Measurements from ENCODE around the gene XPNPEP2.
A peak's percentile ranks its signal among the peaks of the same experiment; 100 is the strongest.

XPNPEP2 gene

DNA sequence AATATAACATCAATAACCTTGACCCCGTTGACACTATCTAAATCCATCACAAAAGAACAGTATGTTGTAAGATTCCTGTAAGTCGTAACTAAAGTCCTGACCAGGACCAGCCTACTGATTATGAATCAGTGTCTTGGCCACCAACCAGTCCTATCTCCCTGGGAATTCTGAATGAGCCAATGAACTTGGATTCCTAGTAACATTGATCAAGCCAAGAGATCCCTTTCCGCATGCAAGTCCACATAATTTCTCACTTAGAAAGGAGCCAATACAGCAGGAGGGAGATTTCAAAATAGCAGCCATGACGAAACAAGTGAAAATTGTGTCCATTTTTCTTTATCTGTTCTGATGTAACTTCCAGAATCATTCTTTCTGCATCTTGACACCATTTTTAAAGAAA, 9.5 kb downstream of the XPNPEP2 start:
- no peaks in the 10 kb centered on the region for H3K36me3 ChIP-seq (ENCODE audit: insufficient read depth, low read length)
- no peak for TF ChIP-seq POLR2AphosphoS5 (IDR thresholded peaks at IDR 0.05; ENCODE audit: borderline replicate concordance, low read depth, low read length)
- no peak for TF ChIP-seq EZH2 (IDR thresholded peaks at IDR 0.05)
- TF ChIP-seq FOXP2 (optimal IDR thresholded peaks at IDR 0.05; ENCODE audit: control extremely low read depth, extremely low read length, insufficient read depth), result no peak
- H3K9ac ChIP-seq (ENCODE audit: insufficient read length), result no peak overlapping the region
- no peak overlapping the region for H3K4me3 ChIP-seq
- peak overlapping the region; percentile 71 for H3K27ac ChIP-seq
- no peaks in the 10 kb centered on the region for H3K9me3 ChIP-seq (ENCODE audit: low read depth, low read length)
- DNase-seq (ENCODE audit: low read depth, low spot score), result no peak

DNA sequence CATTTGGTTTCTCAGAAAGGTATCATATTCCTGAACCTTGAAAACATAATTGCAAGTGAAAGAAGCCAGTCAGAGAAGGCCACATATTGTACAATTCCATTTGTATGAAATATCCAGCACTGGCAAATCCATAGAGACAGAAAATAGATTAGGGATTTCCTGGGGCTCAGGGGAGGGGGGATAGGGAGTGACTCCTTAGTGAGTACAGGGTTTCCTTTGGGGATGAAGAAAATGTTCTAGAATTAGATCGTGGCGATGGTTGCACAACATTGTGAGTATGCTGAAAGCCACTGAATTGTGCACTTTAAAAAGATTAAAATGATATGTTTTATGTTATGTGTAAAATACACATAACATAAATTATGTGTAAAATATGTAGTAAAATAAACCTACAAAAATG, 10.3 kb downstream of the XPNPEP2 start:
- H3K9ac ChIP-seq (ENCODE audit: insufficient read length), result no peak overlapping the region
- no peaks in the 10 kb centered on the region for H3K9me3 ChIP-seq (ENCODE audit: low read depth, low read length)
- TF ChIP-seq EZH2 (IDR thresholded peaks at IDR 0.05) (no peak), POLR2AphosphoS5 (IDR thresholded peaks at IDR 0.05; ENCODE audit: borderline replicate concordance, low read depth, low read length) (no peak), FOXP2 (optimal IDR thresholded peaks at IDR 0.05; ENCODE audit: control extremely low read depth, extremely low read length, insufficient read depth) (no peak)
- no peaks in the 10 kb centered on the region for H3K36me3 ChIP-seq (ENCODE audit: insufficient read depth, low read length)
- no peak for DNase-seq (ENCODE audit: low read depth, low spot score)
- peak overlapping the region; percentile 71 for H3K27ac ChIP-seq
- H3K4me3 ChIP-seq, result no peak overlapping the region

DNA sequence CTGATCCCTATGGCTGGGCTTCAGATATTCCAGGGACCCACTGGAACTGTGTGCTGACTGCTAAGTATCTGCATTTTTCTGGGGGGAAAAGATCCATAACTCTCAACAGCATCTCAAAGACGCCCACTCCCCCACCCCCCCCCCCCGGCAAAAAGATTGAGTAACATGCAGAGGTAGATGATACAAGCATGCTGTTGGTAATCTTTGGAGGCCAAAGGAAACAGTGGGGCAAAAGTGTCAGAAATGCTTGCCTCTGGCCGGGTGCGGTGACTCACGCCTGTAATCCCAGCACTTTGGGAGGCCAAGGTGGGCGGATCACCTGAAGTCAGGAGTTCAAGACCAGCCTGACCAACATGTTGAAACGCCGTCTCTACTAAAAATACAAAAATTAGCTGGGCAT, 12.2 kb downstream of the XPNPEP2 start:
- DNase-seq (ENCODE audit: low read depth, low spot score), result no peak
- Histone ChIP-seq H3K36me3 (ENCODE audit: insufficient read depth, low read length) (no peaks in the 10 kb centered on the region), H3K9me3 (ENCODE audit: low read depth, low read length) (no peaks in the 10 kb centered on the region), H3K27ac (no peak overlapping the region), H3K9ac (ENCODE audit: insufficient read length) (no peak overlapping the region), H3K4me3 (no peak overlapping the region)
- no peak for TF ChIP-seq POLR2AphosphoS5 (IDR thresholded peaks at IDR 0.05; ENCODE audit: borderline replicate concordance, low read depth, low read length)
- TF ChIP-seq EZH2 (IDR thresholded peaks at IDR 0.05), result no peak
- TF ChIP-seq FOXP2 (optimal IDR thresholded peaks at IDR 0.05; ENCODE audit: control extremely low read depth, extremely low read length, insufficient read depth), result no peak

DNA sequence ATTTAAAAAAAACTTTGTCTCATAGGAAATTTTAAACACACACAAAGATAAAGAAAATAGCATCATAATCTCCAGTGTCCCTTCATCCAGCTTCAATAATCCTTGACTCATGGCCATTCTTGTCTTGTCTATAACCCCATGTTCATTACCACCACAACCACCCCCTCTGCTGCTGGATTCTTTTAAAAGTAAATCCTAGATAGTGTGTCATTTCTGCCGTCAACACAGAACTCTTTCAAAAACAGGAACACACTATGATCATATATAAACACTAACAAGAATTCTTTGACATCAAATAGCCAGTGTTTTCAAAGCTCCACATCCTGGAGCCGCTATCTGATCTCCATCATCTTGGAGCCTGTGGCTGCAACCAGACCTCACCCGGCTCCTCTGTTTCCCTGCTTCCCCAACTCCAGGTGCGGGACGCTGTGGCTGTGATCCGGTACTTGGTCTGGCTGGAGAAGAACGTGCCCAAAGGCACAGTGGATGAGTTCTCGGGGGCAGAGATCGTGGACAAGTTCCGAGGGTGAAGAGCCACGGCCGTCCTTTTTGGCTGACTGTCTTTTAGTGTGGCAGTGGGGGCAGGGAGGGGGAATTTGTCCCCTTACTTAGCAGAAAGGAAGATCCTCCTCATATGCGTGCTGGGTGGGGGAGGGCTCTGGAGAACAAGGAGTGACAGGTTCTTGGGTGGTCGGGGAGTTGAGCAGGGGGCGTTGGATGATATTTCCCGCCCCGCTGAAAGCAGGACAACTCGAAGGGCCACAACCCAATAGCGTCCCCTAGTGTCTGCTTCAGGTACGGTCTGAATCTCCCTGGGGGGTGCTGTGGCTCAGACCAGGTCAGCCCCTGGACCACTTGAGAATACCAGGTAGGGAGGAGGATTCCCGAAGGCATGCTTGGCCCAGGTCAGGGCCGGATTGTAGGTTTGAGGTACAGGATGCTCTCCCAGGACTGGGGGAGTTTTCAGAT, 15.6 kb downstream of the XPNPEP2 start:
- Histone ChIP-seq H3K36me3 (ENCODE audit: insufficient read depth, low read length) (no peaks in the 10 kb centered on the region), H3K4me3 (no peak overlapping the region), H3K9ac (ENCODE audit: insufficient read length) (no peak overlapping the region), H3K27ac (no peak overlapping the region), H3K9me3 (ENCODE audit: low read depth, low read length) (no peaks in the 10 kb centered on the region)
- TF ChIP-seq EZH2 (IDR thresholded peaks at IDR 0.05), result no peak
- no peak for TF ChIP-seq FOXP2 (optimal IDR thresholded peaks at IDR 0.05; ENCODE audit: control extremely low read depth, extremely low read length, insufficient read depth)
- no peak for TF ChIP-seq POLR2AphosphoS5 (IDR thresholded peaks at IDR 0.05; ENCODE audit: borderline replicate concordance, low read depth, low read length)
- DNase-seq (ENCODE audit: low read depth, low spot score), result no peak

DNA sequence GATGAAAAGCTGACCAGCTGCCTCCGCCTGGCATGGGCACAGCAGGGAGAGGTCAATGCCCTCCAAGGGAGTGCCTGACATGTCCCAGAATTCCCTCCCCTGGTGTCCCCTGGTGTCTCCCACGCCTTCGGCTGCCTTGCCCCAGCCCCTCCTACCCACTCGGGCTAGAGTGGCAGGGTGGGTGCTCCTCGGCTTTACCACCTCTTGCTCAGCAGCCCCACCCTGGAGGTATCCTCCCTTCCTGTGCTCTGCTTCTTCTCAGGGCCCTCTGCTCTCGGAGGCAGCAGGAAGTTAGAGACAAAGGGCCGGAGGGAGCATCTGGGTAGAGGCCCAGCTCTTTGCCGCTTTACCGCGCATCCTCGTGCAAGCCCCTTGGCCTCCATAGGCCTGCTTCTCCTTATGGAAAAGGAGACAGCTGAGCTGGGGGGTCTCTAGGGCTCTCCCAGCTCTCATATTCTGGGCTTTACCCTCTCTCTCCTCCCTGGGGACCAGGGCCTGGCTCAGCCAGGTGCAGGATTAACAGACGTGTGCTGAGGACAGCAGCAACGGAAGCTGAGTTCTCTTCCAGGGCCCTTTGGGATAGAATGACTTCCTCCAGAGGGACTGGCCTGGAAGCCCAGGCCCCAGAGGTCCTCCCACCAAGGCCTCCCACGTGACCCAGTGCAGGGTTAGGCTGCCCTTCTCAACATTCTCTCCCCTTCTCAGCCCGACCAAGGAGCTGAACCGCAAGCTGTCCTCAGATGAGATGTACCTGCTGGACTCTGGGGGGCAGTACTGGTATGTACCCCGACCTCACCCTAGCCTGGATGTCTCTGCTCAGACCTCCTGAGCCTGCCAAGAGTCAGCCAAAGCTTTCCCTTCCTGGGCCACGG, 17.2 kb downstream of the XPNPEP2 start:
- DNase-seq (ENCODE audit: low read depth, low spot score), result no peak

DNA sequence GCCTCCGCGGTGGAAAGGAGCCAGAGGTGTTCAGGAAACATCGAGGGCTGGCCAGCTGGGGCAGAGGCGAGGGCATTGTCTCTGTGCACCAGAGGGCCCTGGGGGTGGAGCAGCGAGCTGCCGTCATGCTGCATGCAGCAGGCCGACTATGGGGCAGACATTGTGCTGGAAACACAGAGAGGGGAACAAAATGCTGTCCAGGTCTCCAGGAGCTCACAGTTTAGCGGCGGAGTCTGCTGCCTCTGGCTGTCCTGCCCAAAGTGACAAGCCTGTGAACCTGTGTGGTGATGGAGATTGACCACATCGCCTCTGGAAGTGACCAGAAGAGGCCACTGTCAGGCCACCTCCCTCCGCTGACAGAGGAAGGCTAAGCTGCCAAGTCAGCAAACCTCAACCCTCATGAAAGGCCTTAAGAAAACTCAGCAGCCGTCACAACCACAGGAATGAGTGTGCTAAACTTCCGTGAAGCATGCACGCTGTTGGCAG, 20.8 kb downstream of the XPNPEP2 start:
- Histone ChIP-seq H3K36me3 (ENCODE audit: insufficient read depth, low read length) (no peaks in the 10 kb centered on the region), H3K9me3 (ENCODE audit: low read depth, low read length) (no peaks in the 10 kb centered on the region), H3K27ac (no peak overlapping the region), H3K4me3 (no peak overlapping the region), H3K9ac (ENCODE audit: insufficient read length) (no peak overlapping the region)
- no peak for DNase-seq (ENCODE audit: low read depth, low spot score)
- no peak for TF ChIP-seq POLR2AphosphoS5 (IDR thresholded peaks at IDR 0.05; ENCODE audit: borderline replicate concordance, low read depth, low read length)
- no peak for TF ChIP-seq FOXP2 (optimal IDR thresholded peaks at IDR 0.05; ENCODE audit: control extremely low read depth, extremely low read length, insufficient read depth)
- TF ChIP-seq EZH2 (IDR thresholded peaks at IDR 0.05), result no peak

More for the DNA sequence above, 17.2 kb downstream of the XPNPEP2 start:
- Histone ChIP-seq H3K36me3 (ENCODE audit: insufficient read depth, low read length) (no peaks in the 10 kb centered on the region), H3K4me3 (no peak overlapping the region), H3K9me3 (ENCODE audit: low read depth, low read length) (no peaks in the 10 kb centered on the region), H3K27ac (no peak overlapping the region), H3K9ac (ENCODE audit: insufficient read length) (no peak overlapping the region)
- TF ChIP-seq EZH2 (IDR thresholded peaks at IDR 0.05) (no peak), POLR2AphosphoS5 (IDR thresholded peaks at IDR 0.05; ENCODE audit: borderline replicate concordance, low read depth, low read length) (no peak), FOXP2 (optimal IDR thresholded peaks at IDR 0.05; ENCODE audit: control extremely low read depth, extremely low read length, insufficient read depth) (no peak)

DNA sequence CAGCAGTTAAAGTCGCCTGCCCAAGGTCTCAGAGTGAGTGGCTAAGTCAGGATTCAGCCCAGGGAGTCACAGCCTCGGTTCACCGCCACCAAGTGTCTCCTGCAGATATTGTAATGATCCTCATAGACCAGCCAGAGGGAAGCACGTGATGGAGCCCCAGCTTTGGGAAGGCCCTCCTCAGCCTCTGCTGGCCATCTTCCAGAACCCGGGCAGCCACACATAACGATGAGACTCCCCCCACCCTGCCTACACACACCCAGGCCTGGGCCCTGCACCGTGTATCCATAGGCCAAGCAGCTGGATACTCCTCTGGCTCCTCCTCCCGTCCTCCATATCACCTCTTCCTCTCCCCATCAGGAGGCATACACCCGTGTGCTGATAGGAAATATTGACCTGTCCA, 21.4 kb downstream of the XPNPEP2 start:
- Histone ChIP-seq H3K27ac (no peak overlapping the region), H3K4me3 (no peak overlapping the region), H3K9ac (ENCODE audit: insufficient read length) (no peak overlapping the region), H3K36me3 (ENCODE audit: insufficient read depth, low read length) (no peaks in the 10 kb centered on the region), H3K9me3 (ENCODE audit: low read depth, low read length) (no peaks in the 10 kb centered on the region)
- no peak for TF ChIP-seq FOXP2 (optimal IDR thresholded peaks at IDR 0.05; ENCODE audit: control extremely low read depth, extremely low read length, insufficient read depth)
- no peak for DNase-seq (ENCODE audit: low read depth, low spot score)

DNA sequence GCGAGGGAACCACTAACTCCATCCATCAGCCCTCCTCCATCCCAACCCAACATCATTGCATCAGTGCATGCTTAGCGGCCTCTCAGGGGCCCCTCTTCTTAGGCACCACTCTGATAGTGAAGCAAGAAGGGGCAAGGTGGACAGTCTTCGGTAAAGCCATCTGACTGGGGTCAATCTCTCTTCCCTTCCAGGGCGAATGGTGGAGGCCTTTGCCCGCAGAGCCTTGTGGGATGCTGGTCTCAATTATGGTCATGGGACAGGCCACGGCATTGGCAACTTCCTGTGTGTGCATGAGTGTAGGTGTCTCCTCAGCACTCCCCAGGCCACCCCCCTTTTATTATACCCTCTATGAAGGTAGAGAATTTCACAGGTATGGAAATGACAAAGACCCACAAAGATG, 22.2 kb downstream of the XPNPEP2 start:
- TF ChIP-seq FOXP2 (optimal IDR thresholded peaks at IDR 0.05; ENCODE audit: control extremely low read depth, extremely low read length, insufficient read depth) (no peak), POLR2AphosphoS5 (IDR thresholded peaks at IDR 0.05; ENCODE audit: borderline replicate concordance, low read depth, low read length) (no peak), EZH2 (IDR thresholded peaks at IDR 0.05) (no peak)
- Histone ChIP-seq H3K9ac (ENCODE audit: insufficient read length) (no peak overlapping the region), H3K9me3 (ENCODE audit: low read depth, low read length) (no peaks in the 10 kb centered on the region), H3K4me3 (no peak overlapping the region), H3K27ac (no peak overlapping the region), H3K36me3 (ENCODE audit: insufficient read depth, low read length) (no peaks in the 10 kb centered on the region)
- no peak for DNase-seq (ENCODE audit: low read depth, low spot score)
